Measurements from ENCODE around the gene TRIO.
A peak's percentile ranks its signal among the peaks of the same experiment; 100 is the strongest.

TRIO gene

GRCh38 chr5:14107536-14107935 is 35.6 kb upstream of the TRIO start:
- no peak overlapping the region for H3K4me2 ChIP-seq (ENCODE audit: low read depth, low read length, poor library complexity, severe bottlenecking)
- H3K27ac ChIP-seq (ENCODE audit: low read depth, low read length), result no peak overlapping the region

DNA sequence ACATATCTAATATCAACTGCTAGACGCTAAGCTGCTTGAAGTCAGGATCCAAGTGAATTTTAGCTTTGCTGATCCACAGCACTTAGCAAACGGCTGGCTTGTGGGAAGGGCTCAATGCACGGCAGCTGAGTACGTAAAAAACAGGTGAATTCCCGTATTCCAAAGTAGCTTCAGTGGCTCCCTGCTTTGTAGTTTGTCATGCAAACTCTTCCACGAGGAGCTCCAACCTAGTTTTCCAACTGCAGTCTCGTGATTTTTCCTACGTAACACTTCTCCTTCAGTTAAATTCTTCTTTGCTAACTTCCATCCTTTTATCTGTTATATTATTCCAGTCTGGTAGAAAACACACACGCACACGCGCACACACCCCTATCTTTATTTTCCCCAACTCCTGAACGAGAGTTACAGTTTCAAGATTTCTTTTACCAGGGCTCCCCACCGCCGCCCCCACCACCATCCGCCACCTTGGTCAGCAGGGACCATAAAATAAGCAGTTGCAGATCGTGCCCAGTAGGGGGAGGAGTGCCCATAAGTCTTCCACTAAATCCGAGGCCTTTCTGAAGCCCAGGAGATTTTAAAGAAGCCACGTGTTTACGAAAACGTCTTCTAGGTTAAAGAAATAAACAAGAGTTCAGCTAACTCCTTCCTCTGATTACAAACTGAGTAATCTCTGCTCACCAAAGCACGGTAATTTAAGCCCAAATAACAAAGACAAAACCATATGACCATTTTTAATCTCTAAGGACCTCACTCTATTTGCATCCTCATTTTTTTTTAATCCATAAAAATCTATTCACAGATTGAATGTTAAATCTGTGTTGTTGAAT is 34.8 kb upstream of the TRIO start:
- Histone ChIP-seq H3K36me3 (ENCODE audit: low read length) (no peaks in the 10 kb centered on the region), H4K20me1 (ENCODE audit: low read depth, low read length) (no peaks in the 10 kb centered on the region), H3K4me3 (ENCODE audit: insufficient read depth, low read length, poor library complexity, severe bottlenecking) (no peak overlapping the region), H3K79me2 (ENCODE audit: insufficient read depth, low read length) (no peaks in the 10 kb centered on the region), H2AFZ (ENCODE audit: low read depth, low read length, severe bottlenecking) (no peak overlapping the region), H3K9ac (ENCODE audit: low read length) (no peak overlapping the region), H3K4me2 (ENCODE audit: low read depth, low read length, poor library complexity, severe bottlenecking) (no peak overlapping the region), H3K9me2 (replicated peaks; ENCODE audit: insufficient read depth, low read length) (no peaks in the 10 kb centered on the region), H3K9me3 (ENCODE audit: insufficient read depth, low read length) (no peaks in the 10 kb centered on the region), H3K27ac (ENCODE audit: low read depth, low read length) (no peak overlapping the region), H3K27me3 (ENCODE audit: low read length) (no peaks in the 10 kb centered on the region), H3F3A (ENCODE audit: insufficient read depth) (no peaks in the 10 kb centered on the region)
- TF ChIP-seq, protein P1, sequence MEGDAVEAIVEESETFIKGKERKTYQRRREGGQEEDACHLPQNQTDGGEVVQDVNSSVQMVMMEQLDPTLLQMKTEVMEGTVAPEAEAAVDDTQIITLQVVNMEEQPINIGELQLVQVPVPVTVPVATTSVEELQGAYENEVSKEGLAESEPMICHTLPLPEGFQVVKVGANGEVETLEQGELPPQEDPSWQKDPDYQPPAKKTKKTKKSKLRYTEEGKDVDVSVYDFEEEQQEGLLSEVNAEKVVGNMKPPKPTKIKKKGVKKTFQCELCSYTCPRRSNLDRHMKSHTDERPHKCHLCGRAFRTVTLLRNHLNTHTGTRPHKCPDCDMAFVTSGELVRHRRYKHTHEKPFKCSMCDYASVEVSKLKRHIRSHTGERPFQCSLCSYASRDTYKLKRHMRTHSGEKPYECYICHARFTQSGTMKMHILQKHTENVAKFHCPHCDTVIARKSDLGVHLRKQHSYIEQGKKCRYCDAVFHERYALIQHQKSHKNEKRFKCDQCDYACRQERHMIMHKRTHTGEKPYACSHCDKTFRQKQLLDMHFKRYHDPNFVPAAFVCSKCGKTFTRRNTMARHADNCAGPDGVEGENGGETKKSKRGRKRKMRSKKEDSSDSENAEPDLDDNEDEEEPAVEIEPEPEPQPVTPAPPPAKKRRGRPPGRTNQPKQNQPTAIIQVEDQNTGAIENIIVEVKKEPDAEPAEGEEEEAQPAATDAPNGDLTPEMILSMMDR (IDR thresholded peaks at IDR 0.05; ENCODE audit: insufficient read depth, low read length, poor library complexity, severe bottlenecking), result peak; percentile 87
- TF ChIP-seq EZH2phosphoT487 (conservative IDR thresholded peaks at IDR 0.05; ENCODE audit: low read length), result no peak

More at GRCh38 chr5:14107536-14107935, 35.6 kb upstream of the TRIO start:
- Histone ChIP-seq H3K4me3 (ENCODE audit: insufficient read depth, low read length, poor library complexity, severe bottlenecking) (no peak overlapping the region), H2AFZ (ENCODE audit: low read depth, low read length, severe bottlenecking) (no peak overlapping the region), H3K27me3 (ENCODE audit: low read length) (no peaks in the 10 kb centered on the region), H3F3A (ENCODE audit: insufficient read depth) (no peaks in the 10 kb centered on the region), H3K9me3 (ENCODE audit: insufficient read depth, low read length) (no peaks in the 10 kb centered on the region), H3K79me2 (ENCODE audit: insufficient read depth, low read length) (no peaks in the 10 kb centered on the region), H3K9ac (ENCODE audit: low read length) (no peak overlapping the region), H4K20me1 (ENCODE audit: low read depth, low read length) (no peaks in the 10 kb centered on the region), H3K36me3 (ENCODE audit: low read length) (no peaks in the 10 kb centered on the region), H3K9me2 (replicated peaks; ENCODE audit: insufficient read depth, low read length) (no peaks in the 10 kb centered on the region)
- TF ChIP-seq, protein P1 (IDR thresholded peaks at IDR 0.05; ENCODE audit: insufficient read depth, low read length, poor library complexity, severe bottlenecking), result no peak
- no peak for TF ChIP-seq EZH2phosphoT487 (conservative IDR thresholded peaks at IDR 0.05; ENCODE audit: low read length)

DNA sequence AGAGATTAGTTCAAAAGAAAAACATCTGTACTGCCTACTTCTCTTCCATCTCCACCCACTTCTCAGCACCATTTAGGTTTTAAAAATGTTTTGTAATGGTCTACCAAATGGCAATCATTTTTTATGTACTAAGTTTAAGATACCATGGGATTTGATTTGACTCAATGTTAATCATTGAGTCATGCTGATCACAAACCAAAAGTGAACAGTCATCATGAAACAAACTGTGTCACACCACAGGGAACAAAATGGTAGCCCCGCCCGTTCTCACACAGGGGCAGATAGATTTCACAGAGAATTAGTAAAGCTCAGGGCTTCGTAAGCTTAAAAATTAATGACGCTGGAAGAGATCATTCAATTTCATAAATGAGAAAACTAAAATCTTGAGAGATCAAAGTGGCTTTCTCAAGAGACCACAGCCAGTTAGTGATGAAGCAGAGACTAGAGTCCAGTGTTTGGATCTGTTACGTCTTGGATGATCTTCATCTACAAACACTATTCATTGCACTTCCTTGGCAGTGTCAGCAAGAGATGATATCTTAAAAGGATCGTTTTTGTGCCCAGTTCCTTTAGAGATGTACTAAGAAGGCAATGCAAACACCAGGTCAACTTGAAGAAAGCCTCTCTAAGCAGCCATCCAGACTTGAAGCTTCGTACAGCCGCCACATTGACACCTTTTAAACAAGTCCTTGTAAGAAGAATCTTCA is 33.9 kb upstream of the TRIO start:
- no peak overlapping the region for H3K9ac ChIP-seq (ENCODE audit: low read length)
- H3F3A ChIP-seq (ENCODE audit: insufficient read depth), result no peaks in the 10 kb centered on the region
- no peak for TF ChIP-seq EZH2phosphoT487 (conservative IDR thresholded peaks at IDR 0.05; ENCODE audit: low read length)
- TF ChIP-seq, protein P1 (IDR thresholded peaks at IDR 0.05; ENCODE audit: insufficient read depth, low read length, poor library complexity, severe bottlenecking), result no peak
- H2AFZ ChIP-seq (ENCODE audit: low read depth, low read length, severe bottlenecking), result no peak overlapping the region
- H3K4me3 ChIP-seq (ENCODE audit: insufficient read depth, low read length, poor library complexity, severe bottlenecking), result no peak overlapping the region
- no peaks in the 10 kb centered on the region for H4K20me1 ChIP-seq (ENCODE audit: low read depth, low read length)
- H3K27me3 ChIP-seq (ENCODE audit: low read length), result no peaks in the 10 kb centered on the region
- no peaks in the 10 kb centered on the region for H3K36me3 ChIP-seq (ENCODE audit: low read length)
- H3K27ac ChIP-seq (ENCODE audit: low read depth, low read length), result no peak overlapping the region
- H3K4me2 ChIP-seq (ENCODE audit: low read depth, low read length, poor library complexity, severe bottlenecking), result no peak overlapping the region
- no peaks in the 10 kb centered on the region for H3K79me2 ChIP-seq (ENCODE audit: insufficient read depth, low read length)
- H3K9me3 ChIP-seq (ENCODE audit: insufficient read depth, low read length), result no peaks in the 10 kb centered on the region
- H3K9me2 ChIP-seq (replicated peaks; ENCODE audit: insufficient read depth, low read length), result no peaks in the 10 kb centered on the region
